SK-N-SH (cell line): ENCODE results near the gene MOCS3. TPM values are rescaled to one million over a fixed set of nuclear protein-coding genes. Genes with fewer than 3 reads are reported as not detected.

ENCODE experiments used
- CTCF ChIA-PET: fragments of 300-600, 350-600 bp; formaldehyde crosslinking; extraction: SDS; loops from one replicate; lab custom pipeline; 2021; lab: Yijun Ruan, JAX
- POLR2A ChIA-PET: fragments of 350-600 bp; sonication (Branson Sonifier 250); formaldehyde crosslinking; extraction: SDS; loops from one replicate; lab custom pipeline; 2020; ENCODE audit warnings: antibody characterized with exemption, inconsistent platforms; lab: Yijun Ruan, JAX
- DNase-seq: peaks from one replicate; pipeline ENCODE4 v3.0.0; 2012
- H2AFZ ChIP-seq: fragments of 200-600 bp; sonication (generic); 2 replicates; pipeline ENCODE4 v1.8.1; 2016; ENCODE audit warnings: antibody characterized with exemption, mild to moderate bottlenecking, low read depth
- H3F3A ChIP-seq: fragments of 200-600 bp; sonication (generic); replicated peaks from 2 replicates; pipeline ENCODE3; 2016; ENCODE audit warnings: antibody characterized with exemption, mild to moderate bottlenecking; ENCODE audit not compliant: insufficient read depth
- H3K27ac ChIP-seq, 2 experiments: fragments of 200-500 bp in 1 of 2; fragments of 200-600 bp in 1 of 2; sonication (Bioruptor generic) in 1 of 2; sonication (generic), shearing (Covaris generic) in 1 of 2; 2 replicates each; pipeline versions ENCODE4 v1.5.1 to v1.6.1; 2014 to 2016; ENCODE audit warnings: low read depth in 2 of 2, inconsistent platforms in 1 of 2, low read length in 1 of 2, mild to moderate bottlenecking in 1 of 2, mixed read lengths in 1 of 2
- H3K27me3 ChIP-seq: fragments of 200-600 bp; sonication (generic), shearing (Covaris generic); 2 replicates; pipeline ENCODE4 v1.6.1; 2016; ENCODE audit warnings: mixed run types; ENCODE audit not compliant: insufficient read depth
- H3K36me3 ChIP-seq, 2 experiments: fragments of 200-500 bp in 1 of 2; fragments of 200-600 bp in 1 of 2; sonication (Bioruptor generic) in 1 of 2; sonication (generic) in 1 of 2; replicated peaks in 1 of 2; 2 replicates each; pipeline versions ENCODE3 to v1.5.1; 2014 to 2016; ENCODE audit warnings: low read length in 1 of 2, mild to moderate bottlenecking in 1 of 2; ENCODE audit not compliant: insufficient read depth in 2 of 2, control insufficient read depth in 1 of 2
- H3K4me1 ChIP-seq, 2 experiments: fragments of 200-500 bp in 1 of 2; fragments of 200-600 bp in 1 of 2; sonication (Bioruptor generic) in 1 of 2; sonication (generic), shearing (Covaris generic) in 1 of 2; 2 replicates each; pipeline versions ENCODE4 v1.5.1 to v1.6.1; 2014 to 2016; ENCODE audit warnings: low read depth in 1 of 2, low read length in 1 of 2, mixed run types in 1 of 2; ENCODE audit not compliant: insufficient read depth in 2 of 2, control insufficient read depth in 1 of 2
- H3K4me2 ChIP-seq: fragments of 200-600 bp; sonication (generic), shearing (Covaris generic); 2 replicates; pipeline ENCODE4 v1.6.1; 2017; ENCODE audit warnings: mixed run types
- H3K4me3 ChIP-seq, 2 experiments: fragments of 200-500 bp in 1 of 2; fragments of 200-600 bp in 1 of 2; sonication (Bioruptor generic) in 1 of 2; sonication (generic), shearing (Covaris generic) in 1 of 2; 2 replicates each; pipeline versions ENCODE4 v1.5.1 to v1.8.1; 2014 to 2016; ENCODE audit warnings: low read depth in 2 of 2, inconsistent platforms in 1 of 2, low read length in 1 of 2, mild to moderate bottlenecking in 1 of 2, mixed read lengths in 1 of 2, moderate library complexity in 1 of 2
- H3K79me2 ChIP-seq: fragments of 200-600 bp; sonication (generic); 2 replicates; pipeline ENCODE4 v1.8.1; 2017; ENCODE audit warnings: mild to moderate bottlenecking; ENCODE audit not compliant: insufficient read depth
- H3K9ac ChIP-seq: fragments of 200-600 bp; sonication (generic); 2 replicates; pipeline ENCODE4 v1.6.1; 2017; ENCODE audit warnings: mixed run types
- H3K9me2 ChIP-seq: fragments of 200-600 bp; sonication (generic); 2 replicates; pipeline ENCODE4 v1.6.1; 2017; ENCODE audit warnings: mixed run types
- H3K9me3 ChIP-seq: fragments of 200-600 bp; sonication (generic); 2 replicates; pipeline ENCODE4 v1.6.1; 2017; ENCODE audit warnings: mixed run types, mild to moderate bottlenecking, moderate library complexity
- H4K20me1 ChIP-seq: fragments of 200-600 bp; sonication (generic); 2 replicates; pipeline ENCODE4 v1.6.1; 2017; ENCODE audit warnings: mild to moderate bottlenecking, mixed run types; ENCODE audit not compliant: insufficient read depth
- EZH2phosphoT487 ChIP-seq: fragments of 200-600 bp; sonication (generic); IDR thresholded peaks from 2 replicates; pipeline ENCODE4 v1.6.1; 2017; ENCODE audit warnings: low read depth, mixed run types, mild to moderate bottlenecking, antibody characterized with exemption, moderate library complexity, borderline replicate concordance
- FOSL2 ChIP-seq: IDR thresholded peaks from 2 replicates; pipeline ENCODE4 v1.4.0; 2012; ENCODE audit warnings: low read depth, mild to moderate bottlenecking, moderate library complexity, borderline replicate concordance
- FOXJ3 ChIP-seq: sonication (generic); formaldehyde crosslinking; IDR thresholded peaks from 2 replicates; pipeline ENCODE4 v1.5.1; 2020; ENCODE audit warnings: mild to moderate bottlenecking, missing genetic modification reagents
- JUND ChIP-seq: IDR thresholded peaks from 2 replicates; pipeline ENCODE4 v1.4.0; 2012
- PBX3 ChIP-seq: IDR thresholded peaks from 2 replicates; pipeline ENCODE4; 2012
- POLR2AphosphoS5 ChIP-seq: IDR thresholded peaks from 2 replicates; pipeline ENCODE4 v1.6.1; 2012; ENCODE audit warnings: low read depth, low read length
- SIN3A ChIP-seq: IDR thresholded peaks from 2 replicates; pipeline ENCODE4 v1.6.1; 2012; ENCODE audit warnings: low read depth, mild to moderate bottlenecking, low read length, moderate library complexity, borderline replicate concordance
- TAF1 ChIP-seq: IDR thresholded peaks from 2 replicates; pipeline ENCODE4 v1.6.1; 2012; ENCODE audit warnings: low read depth, mild to moderate bottlenecking, low read length, moderate library complexity, borderline replicate concordance
- TCF12 ChIP-seq: IDR thresholded peaks from 2 replicates; pipeline ENCODE4 v1.4.0; 2012
- USF1 ChIP-seq: IDR thresholded peaks from 2 replicates; pipeline ENCODE4 v1.4.0; 2012; ENCODE audit warnings: low read depth, borderline replicate concordance
- YY1 ChIP-seq: IDR thresholded peaks from 2 replicates; pipeline ENCODE4 v1.4.0; 2012; ENCODE audit warnings: low read depth, mild to moderate bottlenecking
- WGBS: methylation state at CpG from one replicate; pipeline ENCODE4 v1.1.6; 2017; ENCODE audit warnings: low lambda C conversion rate; 5-methylcytosine and 5-hydroxymethylcytosine counted together
- polyA plus RNA-seq, 3 experiments: library from polyadenylated mRNA; depleted of rRNA; stranded (reverse); fragments of >200 nt; gene quantifications; 2 replicates each; pipeline ENCODE4 v1.2.3, GENCODE V29; 2012
- TF ChIP-seq, protein P1 (sequence below): fragments of 200-600 bp; sonication (generic); IDR thresholded peaks from 2 replicates; pipeline ENCODE4 v1.6.1; 2017; ENCODE audit warnings: antibody characterized with exemption, mild to moderate bottlenecking, moderate library complexity
- TF ChIP-seq, protein P2 (sequence below): fragments of 150-350 bp; IDR thresholded peaks from 2 replicates; pipeline ENCODE4 v1.6.1; 2017; ENCODE audit warnings: antibody characterized with exemption, low read length, low read depth, borderline replicate concordance
- TF ChIP-seq, protein P3 (sequence below): IDR thresholded peaks from 2 replicates; pipeline ENCODE4 v1.6.1; 2012; ENCODE audit warnings: mild to moderate bottlenecking, low read depth, low read length, moderate library complexity
- TF ChIP-seq, protein P4 (sequence below): IDR thresholded peaks from 2 replicates; pipeline ENCODE4 v1.4.0; 2012; ENCODE audit warnings: low read depth, borderline replicate concordance

MOCS3 gene
- polyA plus RNA-seq, 1 of the 3 experiments (the other 2 are of a cell fraction) = 4.0 TPM

GRCh38 chr20:51009303-51010042 lies 50.9 kb downstream of the MOCS3 start (continued):
- TF ChIP-seq, protein P1, sequence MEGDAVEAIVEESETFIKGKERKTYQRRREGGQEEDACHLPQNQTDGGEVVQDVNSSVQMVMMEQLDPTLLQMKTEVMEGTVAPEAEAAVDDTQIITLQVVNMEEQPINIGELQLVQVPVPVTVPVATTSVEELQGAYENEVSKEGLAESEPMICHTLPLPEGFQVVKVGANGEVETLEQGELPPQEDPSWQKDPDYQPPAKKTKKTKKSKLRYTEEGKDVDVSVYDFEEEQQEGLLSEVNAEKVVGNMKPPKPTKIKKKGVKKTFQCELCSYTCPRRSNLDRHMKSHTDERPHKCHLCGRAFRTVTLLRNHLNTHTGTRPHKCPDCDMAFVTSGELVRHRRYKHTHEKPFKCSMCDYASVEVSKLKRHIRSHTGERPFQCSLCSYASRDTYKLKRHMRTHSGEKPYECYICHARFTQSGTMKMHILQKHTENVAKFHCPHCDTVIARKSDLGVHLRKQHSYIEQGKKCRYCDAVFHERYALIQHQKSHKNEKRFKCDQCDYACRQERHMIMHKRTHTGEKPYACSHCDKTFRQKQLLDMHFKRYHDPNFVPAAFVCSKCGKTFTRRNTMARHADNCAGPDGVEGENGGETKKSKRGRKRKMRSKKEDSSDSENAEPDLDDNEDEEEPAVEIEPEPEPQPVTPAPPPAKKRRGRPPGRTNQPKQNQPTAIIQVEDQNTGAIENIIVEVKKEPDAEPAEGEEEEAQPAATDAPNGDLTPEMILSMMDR = no peak
- no peak for TF ChIP-seq USF1
- TF ChIP-seq, all 33 proteins: peak for 0

GRCh38 chr20:51010043-51010365 lies 51.4 kb downstream of the MOCS3 start:
- Histone ChIP-seq H3K4me1 (peaks cover 0 to 10% of the 10 kb centered on the region in 2 experiments; a peak in 1 of 4 replicates), H3K9me3 (no peaks in the 10 kb centered on the region), H3K79me2 (no peaks in the 10 kb centered on the region; the same call in 1 of the 2 replicates), H3K9me2 (no peaks in the 10 kb centered on the region), H3K9ac (no peak overlapping the region), H3K36me3 (no peaks in the 10 kb centered on the region), H3K4me2 (no peak overlapping the region), H3K27me3 (no peaks in the 10 kb centered on the region), H3K4me3 (no peak overlapping the region), H2AFZ (no peak overlapping the region), H3K27ac (no peak overlapping the region), H3F3A (no peaks in the 10 kb centered on the region), H4K20me1 (no peaks in the 10 kb centered on the region)
- ChIA-PET POLR2A (no interaction called here), CTCF (interaction anchor here (1.4 to 9.3 kb wide), 2 partner anchors 18 to 308 kb away, joined by 3 to 118 read pairs; no protein-coding TSS in a partner anchor)
- no peak for DNase-seq
- 96% methylated on average over 25 of the region's 33 CpGs for WGBS
- TF ChIP-seq, protein P2, sequence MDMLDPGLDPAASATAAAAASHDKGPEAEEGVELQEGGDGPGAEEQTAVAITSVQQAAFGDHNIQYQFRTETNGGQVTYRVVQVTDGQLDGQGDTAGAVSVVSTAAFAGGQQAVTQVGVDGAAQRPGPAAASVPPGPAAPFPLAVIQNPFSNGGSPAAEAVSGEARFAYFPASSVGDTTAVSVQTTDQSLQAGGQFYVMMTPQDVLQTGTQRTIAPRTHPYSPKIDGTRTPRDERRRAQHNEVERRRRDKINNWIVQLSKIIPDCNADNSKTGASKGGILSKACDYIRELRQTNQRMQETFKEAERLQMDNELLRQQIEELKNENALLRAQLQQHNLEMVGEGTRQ = no peak
- TF ChIP-seq, protein P3, sequence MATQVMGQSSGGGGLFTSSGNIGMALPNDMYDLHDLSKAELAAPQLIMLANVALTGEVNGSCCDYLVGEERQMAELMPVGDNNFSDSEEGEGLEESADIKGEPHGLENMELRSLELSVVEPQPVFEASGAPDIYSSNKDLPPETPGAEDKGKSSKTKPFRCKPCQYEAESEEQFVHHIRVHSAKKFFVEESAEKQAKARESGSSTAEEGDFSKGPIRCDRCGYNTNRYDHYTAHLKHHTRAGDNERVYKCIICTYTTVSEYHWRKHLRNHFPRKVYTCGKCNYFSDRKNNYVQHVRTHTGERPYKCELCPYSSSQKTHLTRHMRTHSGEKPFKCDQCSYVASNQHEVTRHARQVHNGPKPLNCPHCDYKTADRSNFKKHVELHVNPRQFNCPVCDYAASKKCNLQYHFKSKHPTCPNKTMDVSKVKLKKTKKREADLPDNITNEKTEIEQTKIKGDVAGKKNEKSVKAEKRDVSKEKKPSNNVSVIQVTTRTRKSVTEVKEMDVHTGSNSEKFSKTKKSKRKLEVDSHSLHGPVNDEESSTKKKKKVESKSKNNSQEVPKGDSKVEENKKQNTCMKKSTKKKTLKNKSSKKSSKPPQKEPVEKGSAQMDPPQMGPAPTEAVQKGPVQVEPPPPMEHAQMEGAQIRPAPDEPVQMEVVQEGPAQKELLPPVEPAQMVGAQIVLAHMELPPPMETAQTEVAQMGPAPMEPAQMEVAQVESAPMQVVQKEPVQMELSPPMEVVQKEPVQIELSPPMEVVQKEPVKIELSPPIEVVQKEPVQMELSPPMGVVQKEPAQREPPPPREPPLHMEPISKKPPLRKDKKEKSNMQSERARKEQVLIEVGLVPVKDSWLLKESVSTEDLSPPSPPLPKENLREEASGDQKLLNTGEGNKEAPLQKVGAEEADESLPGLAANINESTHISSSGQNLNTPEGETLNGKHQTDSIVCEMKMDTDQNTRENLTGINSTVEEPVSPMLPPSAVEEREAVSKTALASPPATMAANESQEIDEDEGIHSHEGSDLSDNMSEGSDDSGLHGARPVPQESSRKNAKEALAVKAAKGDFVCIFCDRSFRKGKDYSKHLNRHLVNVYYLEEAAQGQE = no peak
- TF ChIP-seq USF1 (no peak), TCF12 (no peak), FOXJ3 (CRISPR knock-in tag) (no peak), PBX3 (no peak), EZH2phosphoT487 (no peak), POLR2AphosphoS5 (no peak), YY1 (no peak), TAF1 (no peak), JUND (no peak), FOSL2 (no peak), SIN3A (no peak)
- TF ChIP-seq, protein P4, sequence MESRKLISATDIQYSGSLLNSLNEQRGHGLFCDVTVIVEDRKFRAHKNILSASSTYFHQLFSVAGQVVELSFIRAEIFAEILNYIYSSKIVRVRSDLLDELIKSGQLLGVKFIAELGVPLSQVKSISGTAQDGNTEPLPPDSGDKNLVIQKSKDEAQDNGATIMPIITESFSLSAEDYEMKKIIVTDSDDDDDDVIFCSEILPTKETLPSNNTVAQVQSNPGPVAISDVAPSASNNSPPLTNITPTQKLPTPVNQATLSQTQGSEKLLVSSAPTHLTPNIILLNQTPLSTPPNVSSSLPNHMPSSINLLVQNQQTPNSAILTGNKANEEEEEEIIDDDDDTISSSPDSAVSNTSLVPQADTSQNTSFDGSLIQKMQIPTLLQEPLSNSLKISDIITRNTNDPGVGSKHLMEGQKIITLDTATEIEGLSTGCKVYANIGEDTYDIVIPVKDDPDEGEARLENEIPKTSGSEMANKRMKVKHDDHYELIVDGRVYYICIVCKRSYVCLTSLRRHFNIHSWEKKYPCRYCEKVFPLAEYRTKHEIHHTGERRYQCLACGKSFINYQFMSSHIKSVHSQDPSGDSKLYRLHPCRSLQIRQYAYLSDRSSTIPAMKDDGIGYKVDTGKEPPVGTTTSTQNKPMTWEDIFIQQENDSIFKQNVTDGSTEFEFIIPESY = no peak
